ENCODE results near the gene CBLIF.
"Not testable (repeated sequence)": the region's sequence is repeated elsewhere in the genome, so short reads cannot be mapped to it uniquely, and the experiment has no call there.

CBLIF gene

GRCh38 chr11:59847626-59848025 lies 2.3 kb upstream of the CBLIF start:
- no peak for DNase-seq (ENCODE audit: low spot score)

GRCh38 chr11:59846556-59846955 lies 1.3 kb upstream of the CBLIF start:
- no peak for DNase-seq (ENCODE audit: low spot score)

- no peak for DNase-seq (ENCODE audit: low spot score)
Observed at GRCh38 chr11:59842316-59842715, 3.0 kb downstream of the CBLIF start.

GRCh38 chr11:59841514-59841913 lies 3.8 kb downstream of the CBLIF start:
- no peak for DNase-seq (ENCODE audit: low spot score)

- no peak for DNase-seq (ENCODE audit: low spot score)
Observed at GRCh38 chr11:59839615-59840014, 5.7 kb downstream of the CBLIF start.

- DNase-seq (ENCODE audit: low spot score) = no peak
Observed at GRCh38 chr11:59833602-59834001, 11.7 kb downstream of the CBLIF start.

- no peak for DNase-seq (ENCODE audit: low spot score)
Observed at GRCh38 chr11:59829358-59829757, 15.9 kb downstream of the CBLIF start.

GRCh38 chr11:59822989-59823566 lies 22.2 kb downstream of the CBLIF start:
- peak; percentile 83 for DNase-seq (ENCODE audit: low spot score)

GRCh38 chr11:59818572-59818971 lies 26.7 kb downstream of the CBLIF start:
- peak; percentile 20 for DNase-seq (ENCODE audit: low spot score)

GRCh38 chr11:59816434-59816833 lies 28.9 kb downstream of the CBLIF start:
- not testable (repeated sequence) for DNase-seq (ENCODE audit: low spot score)

GRCh38 chr11:59815754-59816153 lies 29.5 kb downstream of the CBLIF start:
- DNase-seq (ENCODE audit: low spot score) = no peak

GRCh38 chr11:59814021-59814420 lies 31.3 kb downstream of the CBLIF start:
- DNase-seq (ENCODE audit: low spot score) = no peak

- no peak for DNase-seq (ENCODE audit: low spot score)
Observed at GRCh38 chr11:59813364-59813763, 31.9 kb downstream of the CBLIF start.

- no peak for DNase-seq (ENCODE audit: low spot score)
Observed at GRCh38 chr11:59812220-59812619, 33.1 kb downstream of the CBLIF start.

GRCh38 chr11:59810911-59811259 lies 34.4 kb downstream of the CBLIF start:
- DNase-seq (ENCODE audit: low spot score) = no peak

- DNase-seq (ENCODE audit: low spot score) = peak; percentile 92
Observed at GRCh38 chr11:59810189-59810910, 34.9 kb downstream of the CBLIF start, which contains the start of gene MRPL16. Gene MRPL16 (minus strand): TSS chr11:59810778. CDS start chr11:59810658, 120 bp downstream.

GRCh38 chr11:59807047-59807610 lies 38.2 kb downstream of the CBLIF start:
- DNase-seq (ENCODE audit: low spot score) = no peak

- DNase-seq (ENCODE audit: low spot score) = no peak
Observed at GRCh38 chr11:59804061-59804460, 41.2 kb downstream of the CBLIF start.

GRCh38 chr11:59802639-59803176 lies 42.6 kb downstream of the CBLIF start:
- peak; percentile 62 for DNase-seq (ENCODE audit: low spot score)

- DNase-seq (ENCODE audit: low spot score) = no peak
Observed at GRCh38 chr11:59801981-59802638, 43.2 kb downstream of the CBLIF start.

- no peak for DNase-seq (ENCODE audit: low spot score)
Observed at GRCh38 chr11:59801160-59801706, 44.1 kb downstream of the CBLIF start.

GRCh38 chr11:59800390-59801025 lies 44.8 kb downstream of the CBLIF start:
- no peak for DNase-seq (ENCODE audit: low spot score)

Data from NAMALWA (cell line).